ENCODE measurements around the gene HDAC4.

Gene HDAC4

GRCh38 chr2:239337122-239337876 is 63.5 kb downstream of the HDAC4 start:
- TF ChIP-seq GFI1B (tag by site-specific recombination; IDR thresholded peaks at IDR 0.05) (no peak), ZNF610 (tag by site-specific recombination; IDR thresholded peaks at IDR 0.05; ENCODE audit: borderline replicate concordance) (no peak), ZNF449 (tag by site-specific recombination; IDR thresholded peaks at IDR 0.05) (no peak), ZBTB44 (tag by site-specific recombination; IDR thresholded peaks at IDR 0.05) (no peak), ZNF404 (tag by site-specific recombination; IDR thresholded peaks at IDR 0.05) (no peak), ZNF776 (tag by site-specific recombination; IDR thresholded peaks at IDR 0.05; ENCODE audit: borderline replicate concordance) (no peak)
- no peaks in the 10 kb centered on the region for H3K9me3 ChIP-seq (ENCODE audit: control insufficient read depth, insufficient read depth, low read depth, low read length)
- no peaks in the 10 kb centered on the region for H3K4me1 ChIP-seq (ENCODE audit: control insufficient read depth, insufficient read depth, low read length)
- no peak overlapping the region for H3K27ac ChIP-seq (ENCODE audit: extremely low read depth, low read depth, low read length)
- CTCF ChIA-PET, result no interaction called here
- POLR2A ChIA-PET, result no interaction called here
- no peak overlapping the region for H3K4me3 ChIP-seq (ENCODE audit: low read depth, low read length)
- H3K36me3 ChIP-seq (ENCODE audit: control insufficient read depth in 2 of 2, insufficient read depth in 1 of 2, low read length in 2 of 2), result no peaks in the 10 kb centered on the region

- TF ChIP-seq ZNF473 (tag by site-specific recombination; IDR thresholded peaks at IDR 0.05), result no peak
- no peak for TF ChIP-seq ZNF501 (tag by site-specific recombination; IDR thresholded peaks at IDR 0.05)
- no peak for TF ChIP-seq KLF16 (tag by site-specific recombination; IDR thresholded peaks at IDR 0.05)
- no peak for TF ChIP-seq ZNF701 (tag by site-specific recombination; IDR thresholded peaks at IDR 0.05)
- TF ChIP-seq ZNF18 (tag by site-specific recombination; IDR thresholded peaks at IDR 0.05), result no peak
- no peak for TF ChIP-seq ZNF624 (tag by site-specific recombination; IDR thresholded peaks at IDR 0.05)
- no peak for TF ChIP-seq ZNF513 (tag by site-specific recombination; IDR thresholded peaks at IDR 0.05)
- no peak for TF ChIP-seq ZSCAN5A (tag by site-specific recombination; IDR thresholded peaks at IDR 0.05)
- TF ChIP-seq ZNF843 (tag by site-specific recombination; IDR thresholded peaks at IDR 0.05), result no peak
- no peak for TF ChIP-seq SALL2 (tag by site-specific recombination; IDR thresholded peaks at IDR 0.05; ENCODE audit: borderline replicate concordance)
- no peak for TF ChIP-seq ZNF341 (tag by site-specific recombination; IDR thresholded peaks at IDR 0.05; ENCODE audit: low read depth)
- TF ChIP-seq ZNF169 (tag by site-specific recombination; IDR thresholded peaks at IDR 0.05), result no peak
- no peak for TF ChIP-seq INSM2 (tag by site-specific recombination; IDR thresholded peaks at IDR 0.05)
- TF ChIP-seq ZNF707 (tag by site-specific recombination; IDR thresholded peaks at IDR 0.05), result no peak
- TF ChIP-seq REPIN1 (tag by site-specific recombination; IDR thresholded peaks at IDR 0.05; ENCODE audit: low read depth), result no peak
- POLR2A ChIA-PET, result no interaction called here
- no peak overlapping the region for H3K27ac ChIP-seq (ENCODE audit: extremely low read depth, low read depth, low read length)
- H3K36me3 ChIP-seq (ENCODE audit: control insufficient read depth in 2 of 2, insufficient read depth in 1 of 2, low read length in 2 of 2), result no peaks in the 10 kb centered on the region
- no peak overlapping the region for H3K4me3 ChIP-seq (ENCODE audit: low read depth, low read length)
- no peaks in the 10 kb centered on the region for H3K9me3 ChIP-seq (ENCODE audit: control insufficient read depth, insufficient read depth, low read depth, low read length)
- no peaks in the 10 kb centered on the region for H3K4me1 ChIP-seq (ENCODE audit: control insufficient read depth, insufficient read depth, low read length)
- CTCF ChIA-PET, result no interaction called here
Measured at GRCh38 chr2:239331560-239331959, 69.3 kb downstream of the HDAC4 start.
